GM23338 (cell line): ENCODE measurements around the gene RAB7B. TPM values are rescaled to one million over a fixed set of nuclear protein-coding genes. Genes with fewer than 3 reads are reported as not detected.

Source experiments
- ATAC-seq: fragments of 200-7000 bp; cut with Tn5 transposase; 3 replicates; pipeline ENCODE4 v1.9.1; 2020
- DNase-seq: peaks from one replicate; pipeline ENCODE4 v3.0.0-alpha.2; 2015; ENCODE audit warnings: low spot score
- H2AFZ ChIP-seq: fragments of 200-600 bp; sonication (generic); 2 replicates; pipeline ENCODE4 v1.8.0; 2016; ENCODE audit warnings: antibody characterized with exemption, mild to moderate bottlenecking, moderate library complexity
- H3F3A ChIP-seq: fragments of 200-600 bp; sonication (generic); replicated peaks from 2 replicates; pipeline ENCODE4 v1.8.0; 2017; ENCODE audit warnings: antibody characterized with exemption, mixed run types, low read depth
- H3K27ac ChIP-seq: fragments of 200-600 bp; sonication (generic); 2 replicates; pipeline ENCODE4 v1.6.1; 2016; ENCODE audit warnings: low read depth
- H3K27me3 ChIP-seq: fragments of 200-600 bp; sonication (generic); 2 replicates; pipeline ENCODE4 v1.8.0; 2016; ENCODE audit warnings: mild to moderate bottlenecking, mixed run types, moderate library complexity; ENCODE audit not compliant: insufficient read depth
- H3K36me3 ChIP-seq: fragments of 200-600 bp; sonication (generic); 2 replicates; pipeline ENCODE4 v1.8.0; 2016; ENCODE audit warnings: mild to moderate bottlenecking; ENCODE audit not compliant: insufficient read depth
- H3K4me1 ChIP-seq: fragments of 200-600 bp; sonication (generic); 2 replicates; pipeline ENCODE4 v1.8.0; 2016; ENCODE audit warnings: mild to moderate bottlenecking, moderate library complexity; ENCODE audit not compliant: insufficient read depth
- H3K4me2 ChIP-seq: fragments of 200-600 bp; sonication (generic); 2 replicates; pipeline ENCODE4 v1.7.1; 2017; ENCODE audit warnings: mixed run types
- H3K4me3 ChIP-seq: fragments of 200-600 bp; sonication (generic); 2 replicates; pipeline ENCODE4 v1.6.1; 2016; ENCODE audit warnings: mixed run types
- H3K79me2 ChIP-seq: fragments of 200-600 bp; sonication (generic); replicated peaks from 2 replicates; pipeline ENCODE4 v1.8.0; 2017; ENCODE audit warnings: mild to moderate bottlenecking; ENCODE audit not compliant: insufficient read depth
- H3K9me2 ChIP-seq: fragments of 200-600 bp; sonication (generic); 2 replicates; pipeline ENCODE4 v1.8.0; 2017; ENCODE audit not compliant: insufficient read depth
- H4K20me1 ChIP-seq: fragments of 200-600 bp; sonication (generic); replicated peaks from 2 replicates; pipeline ENCODE4 v1.8.0; 2017; ENCODE audit warnings: mild to moderate bottlenecking; ENCODE audit not compliant: insufficient read depth
- H3K27ac Mint-ChIP-seq: 2 replicates; pipeline ENCODE4 v1.8.0; 2020; ENCODE audit warnings: inconsistent platforms, mild to moderate bottlenecking, moderate library complexity, mixed read lengths
- H3K27me3 Mint-ChIP-seq: 3 replicates; pipeline ENCODE4 v1.8.0; 2022; ENCODE audit warnings: low read depth, mild to moderate bottlenecking, moderate library complexity, mixed read lengths, inconsistent platforms; ENCODE audit not compliant: insufficient read depth, poor library complexity
- H3K36me3 Mint-ChIP-seq: 3 replicates; pipeline ENCODE4 v1.8.0; 2021; ENCODE audit warnings: low read depth, mild to moderate bottlenecking, inconsistent platforms, moderate library complexity, mixed read lengths
- H3K4me1 Mint-ChIP-seq: 3 replicates; pipeline ENCODE4 v1.8.0; 2020; ENCODE audit warnings: mild to moderate bottlenecking, inconsistent platforms, mixed read lengths
- H3K4me3 Mint-ChIP-seq: 3 replicates; pipeline ENCODE4 v1.8.0; 2021; ENCODE audit warnings: moderate library complexity, mild to moderate bottlenecking, inconsistent platforms, mixed read lengths
- H3K9me3 Mint-ChIP-seq: 3 replicates; pipeline ENCODE4 v1.8.0; 2020; ENCODE audit warnings: moderate library complexity, mild to moderate bottlenecking, inconsistent platforms, mixed read lengths
- CREB1 ChIP-seq: fragments of 250-450 bp; sonication (Bioruptor Pico); IDR thresholded peaks from 2 replicates; pipeline ENCODE4 v1.5.0; 2020; ENCODE audit warnings: low read depth, mild to moderate bottlenecking, moderate library complexity
- CTCF ChIP-seq, 2 experiments: fragments of 200-600 bp in 1 of 2; sonication (generic) in 1 of 2; conservative IDR thresholded peaks; 2 replicates each; pipeline versions ENCODE4 v1.5.1 to v1.6.1; 2016 to 2017; ENCODE audit warnings: antibody characterized with exemption in 2 of 2, low read depth in 2 of 2, mild to moderate bottlenecking in 2 of 2, moderate library complexity in 1 of 2
- ETS1 ChIP-seq: IDR thresholded peaks from 2 replicates; pipeline ENCODE4 v1.6.1; 2016; ENCODE audit warnings: antibody characterized with exemption
- EZH2 ChIP-seq: fragments of 200-600 bp; sonication (generic); IDR thresholded peaks from one replicate; pipeline ENCODE4 v1.8.0; 2017; ENCODE audit warnings: antibody characterized with exemption, mild to moderate bottlenecking, low read depth; ENCODE audit not compliant: unreplicated experiment
- EZH2phosphoT487 ChIP-seq: fragments of 200-600 bp; sonication (generic); IDR thresholded peaks from one replicate; pipeline ENCODE4 v1.8.1; 2018; ENCODE audit warnings: antibody characterized with exemption; ENCODE audit not compliant: unreplicated experiment
- NANOG ChIP-seq: IDR thresholded peaks from 2 replicates; pipeline ENCODE4 v1.6.1; 2016; ENCODE audit warnings: antibody characterized with exemption, borderline replicate concordance
- STAT1 ChIP-seq: IDR thresholded peaks from one replicate; pipeline ENCODE4 v1.6.1; 2016; ENCODE audit warnings: antibody characterized with exemption; ENCODE audit not compliant: unreplicated experiment
- ZNF114 ChIP-seq: fragments of 250-450 bp; sonication (Bioruptor Pico); IDR thresholded peaks from 2 replicates; pipeline ENCODE4 v1.5.0; 2020; ENCODE audit warnings: mild to moderate bottlenecking, moderate library complexity
- ZNF331 ChIP-seq: fragments of 250-450 bp; sonication (Bioruptor Pico); IDR thresholded peaks from 2 replicates; pipeline ENCODE4 v1.5.0; 2020; ENCODE audit warnings: low read depth, mild to moderate bottlenecking, moderate library complexity
- ZNF462 ChIP-seq: fragments of 250-450 bp; sonication (Bioruptor Pico); IDR thresholded peaks from 2 replicates; pipeline ENCODE4 v1.5.0; 2020; ENCODE audit warnings: mild to moderate bottlenecking, moderate library complexity
- polyA plus RNA-seq: library from polyadenylated mRNA; unstranded; fragments of >200 nt; fragmentation: Nextera tagmentation; extraction: Ambion mirVana; gene quantifications from 2 replicates; pipeline ENCODE4 v1.2.1, GENCODE V29; 2016
- total RNA-seq: library from RNA; depleted of rRNA; stranded (reverse); fragments of >200 nt; shearing (Covaris generic); gene quantifications from 2 replicates; pipeline ENCODE4 v1.2.3, GENCODE V29; 2014

RAB7B gene
- total and polyA plus RNA-seq, 2 experiments from 2014 or later: not detected

GRCh38 chr1:205945069-205945468 is 58.1 kb downstream of the RAB7B start:
- DNase-seq: no peak
- Mint-ChIP-seq H3K4me3 (no peak overlapping the region), H3K4me1 (peaks cover 12% of the 10 kb centered on the region), H3K9me3 (no peaks in the 10 kb centered on the region), H3K36me3 (no peaks in the 10 kb centered on the region), H3K27ac (no peak overlapping the region), H3K27me3 (peaks cover 10% of the 10 kb centered on the region)
- Histone ChIP-seq H3K9me2 (no peaks in the 10 kb centered on the region), H3K4me3 (no peak overlapping the region), H3K4me2 (no peak overlapping the region), H3K27ac (no peak overlapping the region), H2AFZ (no peak overlapping the region), H3K27me3 (no peaks in the 10 kb centered on the region), H3K79me2 (no peaks in the 10 kb centered on the region), H4K20me1 (no peaks in the 10 kb centered on the region), H3F3A (no peaks in the 10 kb centered on the region), H3K4me1 (peaks cover 2% of the 10 kb centered on the region; the same call in 1 of the 2 replicates), H3K36me3 (no peaks in the 10 kb centered on the region)
- no peak for TF ChIP-seq STAT1
- TF ChIP-seq CREB1: no peak
- no peak for TF ChIP-seq EZH2phosphoT487
- no peak for TF ChIP-seq ETS1
- TF ChIP-seq CTCF (conservative IDR thresholded peaks at IDR 0.05; ENCODE audit: low read depth in 2 of 2): no peak
- TF ChIP-seq EZH2: no peak
- TF ChIP-seq ZNF462 (CRISPR knock-in tag): no peak
- TF ChIP-seq ZNF114 (CRISPR knock-in tag): no peak
- TF ChIP-seq ZNF331: no peak
- no peak for TF ChIP-seq NANOG
- ATAC-seq: no peak
